HFF-Myc (cell line): Measurements from ENCODE around the gene OR13J1.
A peak's percentile ranks its signal among the peaks of the same experiment; 100 is the strongest.

Experiments
- DNase-seq: peaks from one replicate; pipeline ENCODE4 v3.0.0-alpha.2; 2011; ENCODE audit warnings: low read depth; ENCODE audit errors: extremely low read depth
- H3K4me3 ChIP-seq: replicated peaks from 2 replicates; pipeline ENCODE4 v1.5.1; 2011; ENCODE audit warnings: low read depth, mild to moderate bottlenecking, control low read depth, low read length
- TF ChIP-seq, protein P1 (sequence below): IDR thresholded peaks from 2 replicates; pipeline ENCODE4 v1.5.1; 2012; ENCODE audit warnings: mild to moderate bottlenecking, low read depth, low read length, control low read depth; ENCODE audit errors: missing control alignments

The OR13J1 gene

GRCh38 chr9:35907711-35908503 lies 37.7 kb upstream of the OR13J1 start:
- DNase-seq, result peak; percentile 90
- no peak overlapping the region for H3K4me3 ChIP-seq

GRCh38 chr9:35906923-35907699 lies 36.9 kb upstream of the OR13J1 start:
- no peak for DNase-seq
- no peak overlapping the region for H3K4me3 ChIP-seq
- TF ChIP-seq, protein P1, sequence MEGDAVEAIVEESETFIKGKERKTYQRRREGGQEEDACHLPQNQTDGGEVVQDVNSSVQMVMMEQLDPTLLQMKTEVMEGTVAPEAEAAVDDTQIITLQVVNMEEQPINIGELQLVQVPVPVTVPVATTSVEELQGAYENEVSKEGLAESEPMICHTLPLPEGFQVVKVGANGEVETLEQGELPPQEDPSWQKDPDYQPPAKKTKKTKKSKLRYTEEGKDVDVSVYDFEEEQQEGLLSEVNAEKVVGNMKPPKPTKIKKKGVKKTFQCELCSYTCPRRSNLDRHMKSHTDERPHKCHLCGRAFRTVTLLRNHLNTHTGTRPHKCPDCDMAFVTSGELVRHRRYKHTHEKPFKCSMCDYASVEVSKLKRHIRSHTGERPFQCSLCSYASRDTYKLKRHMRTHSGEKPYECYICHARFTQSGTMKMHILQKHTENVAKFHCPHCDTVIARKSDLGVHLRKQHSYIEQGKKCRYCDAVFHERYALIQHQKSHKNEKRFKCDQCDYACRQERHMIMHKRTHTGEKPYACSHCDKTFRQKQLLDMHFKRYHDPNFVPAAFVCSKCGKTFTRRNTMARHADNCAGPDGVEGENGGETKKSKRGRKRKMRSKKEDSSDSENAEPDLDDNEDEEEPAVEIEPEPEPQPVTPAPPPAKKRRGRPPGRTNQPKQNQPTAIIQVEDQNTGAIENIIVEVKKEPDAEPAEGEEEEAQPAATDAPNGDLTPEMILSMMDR, result no peak

More at GRCh38 chr9:35907711-35908503, 37.7 kb upstream of the OR13J1 start:
- TF ChIP-seq, protein P1, result no peak

DNA sequence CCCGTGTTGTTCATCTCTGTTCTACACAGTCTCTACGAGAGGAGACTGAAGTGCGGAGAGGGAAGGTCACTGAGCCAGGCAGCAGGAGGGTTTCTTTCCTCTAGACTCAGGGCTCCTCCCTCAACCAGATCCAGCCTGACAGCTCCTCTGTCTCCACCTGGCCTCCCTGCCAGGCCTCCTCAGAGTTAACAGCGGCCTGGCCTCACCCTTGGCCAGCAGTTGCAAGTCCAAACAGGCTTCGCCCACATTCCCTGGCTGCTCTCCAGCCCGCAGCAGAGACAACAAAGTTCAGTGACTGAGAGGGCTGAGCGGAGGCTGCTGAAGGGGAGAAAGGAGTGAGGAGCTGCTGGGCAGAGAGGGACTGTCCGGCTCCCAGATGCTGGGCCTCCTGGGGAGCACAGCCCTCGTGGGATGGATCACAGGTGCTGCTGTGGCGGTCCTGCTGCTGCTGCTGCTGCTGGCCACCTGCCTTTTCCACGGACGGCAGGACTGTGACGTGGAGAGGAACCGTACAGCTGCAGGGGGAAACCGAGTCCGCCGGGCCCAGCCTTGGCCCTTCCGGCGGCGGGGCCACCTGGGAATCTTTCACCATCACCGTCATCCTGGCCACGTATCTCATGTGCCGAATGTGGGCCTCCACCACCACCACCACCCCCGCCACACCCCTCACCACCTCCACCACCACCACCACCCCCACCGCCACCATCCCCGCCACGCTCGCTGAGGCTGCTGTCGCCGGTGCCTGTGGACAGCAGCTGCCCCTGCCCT lies 35.9 kb upstream of the OR13J1 start, which contains the start of gene HRCT1:
HRCT1 (plus strand) TSS at position 291 of the 768 bp plus-strand sequence; CDS start at position 377, 86 bp downstream.
- no peak within 1 kb of the TSS for H3K4me3 ChIP-seq
- peak; percentile 87 for DNase-seq
- TF ChIP-seq, protein P1, result no peak

DNA sequence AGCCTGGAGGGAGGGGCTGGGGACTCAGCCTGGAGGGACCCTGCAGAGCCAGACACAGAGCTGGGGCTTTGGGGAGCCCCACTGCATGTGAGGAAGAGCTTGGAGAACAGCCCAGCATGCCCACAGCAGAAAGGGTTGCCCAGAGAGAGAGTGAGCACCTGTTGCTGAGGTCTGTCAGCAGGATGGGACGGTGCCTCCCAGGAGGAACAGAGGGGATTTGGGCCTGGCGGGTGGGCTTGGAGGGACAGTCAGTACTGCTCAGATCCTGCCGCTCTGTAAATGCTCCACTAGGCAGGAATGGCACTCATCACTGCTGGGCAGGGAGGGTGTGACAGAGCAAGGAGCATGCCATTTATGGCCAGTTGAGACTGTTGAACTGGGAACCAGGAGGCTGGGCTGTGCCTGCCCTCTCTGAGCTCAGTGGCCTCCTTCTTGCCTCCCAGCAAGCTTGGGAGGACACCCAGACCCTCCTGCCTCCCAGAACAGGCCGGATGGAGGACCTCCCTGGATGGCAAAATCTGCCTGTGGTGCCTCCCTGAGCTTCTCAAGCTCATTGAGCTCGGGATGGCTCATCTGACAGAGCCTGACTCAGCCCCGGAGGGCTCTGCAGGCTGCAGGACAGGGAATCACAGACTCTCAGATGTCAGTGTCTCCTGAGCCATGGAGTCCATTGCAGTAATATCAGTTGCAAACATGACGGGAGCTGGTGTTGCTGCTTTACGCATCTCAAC lies 35.0 kb upstream of the OR13J1 start:
- DNase-seq, result no peak
- no peak overlapping the region for H3K4me3 ChIP-seq
- TF ChIP-seq, protein P1, result no peak

DNA sequence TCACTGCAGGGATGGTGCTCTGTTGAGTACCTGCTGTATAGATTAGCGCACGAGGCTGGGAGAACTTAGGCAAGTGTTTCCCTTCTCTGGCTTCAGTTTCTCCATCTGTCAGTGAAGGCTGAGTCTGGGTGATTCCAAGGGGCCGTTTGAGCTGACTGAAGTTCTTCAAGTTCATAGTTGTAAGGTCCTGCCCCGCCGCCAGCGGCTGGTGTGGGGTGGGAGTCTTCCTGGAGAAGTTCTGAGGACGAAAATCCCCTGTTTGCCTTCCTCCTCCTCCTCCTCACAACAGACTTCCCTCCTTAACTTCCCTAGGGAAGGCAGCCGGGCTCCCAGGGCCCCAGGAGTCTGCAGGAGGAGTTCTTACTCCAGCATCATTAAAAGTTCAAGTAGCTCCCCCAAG lies 34.1 kb upstream of the OR13J1 start:
- H3K4me3 ChIP-seq, result no peak overlapping the region
- no peak for DNase-seq
- TF ChIP-seq, protein P1, result no peak

GRCh38 chr9:35903049-35903448 lies 32.8 kb upstream of the OR13J1 start:
- peak; percentile 22 for DNase-seq
- TF ChIP-seq, protein P1, result peak; percentile 45

More at GRCh38 chr9:35903049-35903448, 32.8 kb upstream of the OR13J1 start:
- H3K4me3 ChIP-seq, result no peak overlapping the region
